GM21423 (cell line): ENCODE results near the gene REG4.

ENCODE experiments used
- ATAC-seq: cut with Tn5 transposase; IDR thresholded peaks from one replicate; pipeline ENCODE4 v1.9.1; 2021; ENCODE audit warnings: mild to moderate bottlenecking, moderate library complexity; ENCODE audit not compliant: unreplicated experiment

Gene REG4

GRCh38 chr1:119781434-119782210 lies 29.6 kb downstream of the REG4 start:
- ATAC-seq = no peak

GRCh38 chr1:119779869-119780356 lies 31.3 kb downstream of the REG4 start:
- ATAC-seq = no peak

- no peak for ATAC-seq
Measured at GRCh38 chr1:119778886-119779560, 32.2 kb downstream of the REG4 start.

GRCh38 chr1:119778359-119778758 lies 32.9 kb downstream of the REG4 start:
- ATAC-seq = no peak

GRCh38 chr1:119774746-119775490 lies 36.3 kb downstream of the REG4 start:
- ATAC-seq = no peak

- ATAC-seq = no peak
Measured at GRCh38 chr1:119773711-119774241, 37.5 kb downstream of the REG4 start.

GRCh38 chr1:119772298-119772697 lies 39.0 kb downstream of the REG4 start:
- no peak for ATAC-seq

GRCh38 chr1:119771770-119772169 lies 39.5 kb downstream of the REG4 start:
- no peak for ATAC-seq

- no peak for ATAC-seq
Measured at GRCh38 chr1:119771016-119771415, 40.2 kb downstream of the REG4 start.

GRCh38 chr1:119768778-119769177 lies 42.5 kb downstream of the REG4 start, which contains the start of gene HMGCS2:
TSS of gene HMGCS2 (minus strand) at chr1:119768905. CDS start at chr1:119768844, 61 bp downstream.
- no peak for ATAC-seq

- ATAC-seq = no peak
Measured at GRCh38 chr1:119767486-119767885, 43.8 kb downstream of the REG4 start.

- ATAC-seq = no peak
Measured at GRCh38 chr1:119766374-119766794, 44.9 kb downstream of the REG4 start.

- ATAC-seq = no peak
Measured at GRCh38 chr1:119764220-119764619, 47.0 kb downstream of the REG4 start.

GRCh38 chr1:119762953-119763352 lies 48.3 kb downstream of the REG4 start:
- no peak for ATAC-seq

GRCh38 chr1:119762409-119762808 lies 48.9 kb downstream of the REG4 start:
- no peak for ATAC-seq

- no peak for ATAC-seq
Measured at GRCh38 chr1:119758584-119758983, 52.7 kb downstream of the REG4 start.

- no peak for ATAC-seq
Measured at GRCh38 chr1:119752592-119752991, 58.7 kb downstream of the REG4 start.

GRCh38 chr1:119748040-119748439 lies 63.2 kb downstream of the REG4 start:
- ATAC-seq = no peak

- ATAC-seq = no peak
Measured at GRCh38 chr1:119747451-119747850, 63.8 kb downstream of the REG4 start.

GRCh38 chr1:119745034-119745433 lies 66.2 kb downstream of the REG4 start:
- ATAC-seq = no peak

- ATAC-seq = no peak
Measured at GRCh38 chr1:119744598-119744942, 66.7 kb downstream of the REG4 start.
